GM21528 (cell line): ENCODE measurements around the gene ZNRF1.
"Not testable (repeated sequence)": the region's sequence is repeated elsewhere in the genome, so short reads cannot be mapped to it uniquely, and the experiment has no call there.

Experiments
- ATAC-seq: cut with Tn5 transposase; IDR thresholded peaks from one replicate; pipeline ENCODE4 v1.9.1; 2021; ENCODE audit warnings: mild to moderate bottlenecking, moderate library complexity; ENCODE audit not compliant: unreplicated experiment, low FRiP score

The ZNRF1 gene

DNA sequence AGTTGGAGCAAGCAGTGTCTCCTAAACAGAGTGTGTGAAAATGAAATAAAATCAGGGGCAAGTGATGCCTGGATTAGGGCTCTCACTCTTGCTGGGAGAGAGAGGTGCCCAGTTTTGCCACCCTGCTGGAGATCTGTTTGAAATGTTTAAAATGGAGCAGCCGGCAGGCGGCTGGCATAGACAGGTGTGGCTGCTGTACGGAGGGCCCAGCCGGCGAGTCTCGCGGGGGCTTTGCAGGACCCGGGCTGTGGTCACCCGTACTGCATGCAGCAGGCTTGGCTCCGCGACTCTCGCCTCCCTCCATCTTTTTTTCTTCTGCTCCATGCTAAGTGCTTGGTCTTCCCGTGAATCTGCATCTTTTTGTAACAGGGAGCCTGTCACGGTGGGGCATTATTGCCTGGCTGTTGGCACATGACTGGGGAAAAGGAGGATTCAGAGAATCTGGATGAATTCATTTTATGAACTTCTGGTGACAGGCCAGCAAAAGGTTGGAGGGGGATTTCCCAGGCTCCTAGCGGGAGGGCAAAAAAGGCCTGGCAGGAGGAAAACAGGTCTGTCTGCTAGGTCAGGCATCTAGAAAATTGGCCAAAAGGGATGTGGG is 1.8 kb downstream of the ZNRF1 start:
- ATAC-seq: no peak

GRCh38 chr16:75002474-75002873 is 3.6 kb downstream of the ZNRF1 start:
- no peak for ATAC-seq

DNA sequence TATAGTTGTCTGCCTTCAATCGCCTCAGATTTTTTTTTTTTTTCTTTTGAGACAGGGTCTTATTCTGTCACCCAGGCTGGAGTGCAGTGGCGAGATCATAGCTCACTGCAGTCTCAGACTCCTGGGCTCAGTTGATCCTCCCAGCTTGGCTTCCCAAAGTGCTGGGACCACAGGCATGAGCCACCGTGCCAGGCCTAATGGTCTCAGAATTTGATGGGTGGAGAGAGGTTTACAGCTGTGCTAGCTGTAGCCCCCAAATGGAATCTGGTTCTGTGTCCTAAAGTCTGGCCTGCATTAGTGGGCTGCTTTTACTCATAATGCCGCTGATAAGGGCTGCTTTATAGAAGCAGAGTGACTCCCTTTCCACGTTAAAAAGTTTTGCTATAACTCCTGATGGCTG is 5.1 kb downstream of the ZNRF1 start:
- no peak for ATAC-seq

- ATAC-seq: no peak
Observed at GRCh38 chr16:75004460-75004859, 5.6 kb downstream of the ZNRF1 start.

DNA sequence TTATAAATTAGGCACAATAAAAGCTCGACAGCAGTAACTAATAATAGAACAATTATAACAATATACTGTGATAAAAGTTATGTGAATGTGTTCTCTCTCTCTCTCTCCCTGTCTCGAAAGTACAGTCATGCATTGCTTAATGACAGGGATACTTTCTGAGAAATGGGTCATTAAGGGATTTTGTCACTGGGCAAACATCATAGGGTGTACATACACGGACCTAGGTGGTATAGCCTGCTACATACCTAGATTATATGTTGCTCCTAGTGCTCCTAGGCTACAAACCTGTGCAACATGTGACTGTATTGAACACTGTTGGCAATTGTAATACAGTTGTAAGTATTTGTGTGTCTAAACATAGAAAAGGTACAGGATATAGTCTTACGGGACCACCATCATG is 6.9 kb downstream of the ZNRF1 start:
- ATAC-seq: no peak

GRCh38 chr16:75007443-75007842 is 8.6 kb downstream of the ZNRF1 start:
- no peak for ATAC-seq

GRCh38 chr16:75010427-75010826 is 11.6 kb downstream of the ZNRF1 start:
- ATAC-seq: no peak

DNA sequence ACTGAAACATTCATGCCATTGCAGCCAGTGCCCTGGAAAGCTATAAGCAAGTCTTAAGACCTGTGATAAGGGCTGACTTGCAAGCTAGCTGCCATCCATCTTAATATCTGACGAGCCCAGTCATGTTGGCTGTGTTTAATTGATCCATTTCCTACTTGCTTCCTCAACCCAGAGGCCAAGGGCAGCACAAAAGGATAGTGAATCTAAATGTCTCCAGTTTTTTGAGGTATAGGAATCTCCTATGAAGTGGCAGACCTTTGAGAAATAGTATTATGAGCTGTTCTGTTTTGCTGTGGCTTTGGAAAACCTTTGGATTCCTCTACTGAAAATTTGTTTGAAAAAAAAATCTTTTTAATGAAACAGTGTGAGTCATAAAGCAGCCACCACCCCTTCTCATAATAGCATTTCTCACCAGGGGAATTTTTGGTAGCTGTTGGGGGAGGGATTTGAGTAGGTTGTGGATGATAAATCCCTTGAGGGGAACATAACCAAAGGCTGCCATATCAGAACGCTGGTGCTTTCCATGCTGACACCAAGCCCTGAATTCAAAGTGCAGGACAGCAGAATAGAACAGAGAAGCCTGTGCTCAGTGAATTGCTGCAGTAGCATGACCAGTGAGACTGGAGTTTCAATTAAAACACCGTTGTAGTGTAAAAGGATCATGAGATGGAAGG is 12.9 kb downstream of the ZNRF1 start:
- peak; percentile 53 for ATAC-seq

GRCh38 chr16:75012380-75013081 is 13.7 kb downstream of the ZNRF1 start:
- ATAC-seq: peak; percentile 30

- not testable (repeated sequence) for ATAC-seq
Observed at GRCh38 chr16:75013123-75013522, 14.3 kb downstream of the ZNRF1 start.

DNA sequence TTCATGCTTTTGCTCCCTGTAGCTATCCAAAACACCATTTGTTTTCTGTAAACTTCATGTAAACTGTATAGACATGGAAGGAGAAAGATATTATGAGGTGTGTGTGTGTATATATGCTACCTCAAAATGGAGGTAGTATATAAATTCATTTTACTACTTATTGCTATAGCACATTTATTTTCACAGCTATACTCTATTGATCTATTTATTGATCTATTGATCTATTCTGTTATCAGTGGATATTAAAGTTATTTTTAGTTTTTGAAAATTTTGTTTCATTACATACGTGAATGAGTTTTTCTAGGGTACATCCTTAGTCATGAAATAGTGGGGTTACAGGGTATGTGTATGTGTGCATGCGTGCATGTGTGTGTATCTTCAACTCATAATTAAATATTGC is 15.5 kb downstream of the ZNRF1 start:
- no peak for ATAC-seq

GRCh38 chr16:75016451-75017081 is 17.7 kb downstream of the ZNRF1 start:
- not testable (repeated sequence) for ATAC-seq

- ATAC-seq: no peak
Observed at GRCh38 chr16:75017670-75018525, 19.1 kb downstream of the ZNRF1 start.

DNA sequence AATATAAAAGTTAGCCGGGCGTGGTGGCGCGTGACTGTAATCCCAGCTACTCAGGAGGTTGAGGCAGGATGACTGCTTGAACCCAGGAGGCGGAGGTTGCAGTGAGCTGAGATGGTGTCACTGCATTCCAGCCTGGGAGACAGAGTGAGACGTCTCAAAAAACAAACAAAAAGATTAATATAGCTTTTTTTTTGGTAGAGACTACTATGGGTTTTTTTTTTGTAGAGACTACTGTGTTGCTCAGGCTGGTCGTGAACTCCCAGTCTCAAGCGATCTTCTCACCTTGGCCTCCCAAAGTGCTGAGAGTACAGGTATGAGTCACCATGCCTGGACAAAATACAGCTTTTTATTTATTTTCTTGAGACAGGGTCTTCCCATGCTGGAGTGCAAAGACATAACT is 20.2 kb downstream of the ZNRF1 start:
- no peak for ATAC-seq

DNA sequence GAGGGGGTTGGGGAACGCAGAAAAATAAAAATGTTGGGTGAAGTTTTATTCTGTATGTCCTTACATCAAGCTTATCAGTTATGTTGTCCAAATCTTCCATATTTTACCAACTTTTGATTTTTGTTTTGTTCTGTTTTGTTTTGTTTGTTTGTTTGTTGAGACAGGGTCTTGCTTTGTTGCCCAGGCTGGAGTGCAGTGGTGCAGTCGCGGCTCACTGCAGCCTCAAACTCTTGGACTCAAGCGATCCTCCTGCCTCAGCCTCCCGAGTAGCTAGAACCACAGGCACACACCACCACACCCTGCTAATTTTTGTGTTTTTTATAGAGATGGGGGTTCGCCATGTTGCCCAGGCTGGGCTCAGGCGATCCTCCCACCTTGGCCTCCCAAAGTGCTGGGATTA is 20.8 kb downstream of the ZNRF1 start:
- ATAC-seq: no peak

- ATAC-seq: no peak
Observed at GRCh38 chr16:75021410-75021809, 22.6 kb downstream of the ZNRF1 start.

- no peak for ATAC-seq
Observed at GRCh38 chr16:75022567-75022966, 23.7 kb downstream of the ZNRF1 start.

DNA sequence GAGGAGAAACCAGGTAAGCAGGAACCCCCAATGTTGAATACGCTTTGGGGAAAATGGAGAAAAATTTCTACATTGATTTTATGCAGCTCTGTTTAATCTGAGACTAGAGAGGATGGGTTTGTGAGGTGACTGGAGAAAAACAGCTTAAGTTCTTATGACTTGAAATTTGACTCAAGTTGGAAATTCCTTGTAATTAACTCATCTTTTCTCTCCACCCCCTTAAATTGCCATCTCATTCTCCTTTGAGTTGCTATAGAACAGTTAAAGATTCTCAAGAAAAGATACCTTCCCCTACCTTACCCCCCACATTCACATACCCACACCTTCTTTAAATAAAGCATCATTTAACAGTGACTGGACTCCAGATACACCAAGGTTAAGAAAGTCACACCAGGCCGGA is 24.2 kb downstream of the ZNRF1 start:
- ATAC-seq: no peak

DNA sequence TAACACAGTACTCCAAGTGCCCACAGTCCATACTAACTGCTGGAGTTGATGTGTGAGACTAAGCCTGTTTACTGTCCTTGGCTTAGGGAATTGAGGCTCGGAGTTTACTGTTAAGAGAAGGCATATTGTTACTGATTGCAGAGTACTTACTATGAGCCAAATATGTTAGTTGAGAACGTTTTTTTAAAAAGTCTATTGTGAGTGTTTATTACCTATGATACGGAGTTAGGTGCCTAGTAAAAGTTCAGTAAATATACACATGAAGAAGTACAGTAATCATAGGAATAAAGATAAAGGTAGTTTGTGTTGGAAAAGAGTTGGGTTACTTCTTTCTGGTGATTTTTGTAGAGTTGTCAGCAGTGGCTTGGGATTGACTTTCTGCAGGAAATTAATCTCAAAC is 25.4 kb downstream of the ZNRF1 start:
- ATAC-seq: no peak

DNA sequence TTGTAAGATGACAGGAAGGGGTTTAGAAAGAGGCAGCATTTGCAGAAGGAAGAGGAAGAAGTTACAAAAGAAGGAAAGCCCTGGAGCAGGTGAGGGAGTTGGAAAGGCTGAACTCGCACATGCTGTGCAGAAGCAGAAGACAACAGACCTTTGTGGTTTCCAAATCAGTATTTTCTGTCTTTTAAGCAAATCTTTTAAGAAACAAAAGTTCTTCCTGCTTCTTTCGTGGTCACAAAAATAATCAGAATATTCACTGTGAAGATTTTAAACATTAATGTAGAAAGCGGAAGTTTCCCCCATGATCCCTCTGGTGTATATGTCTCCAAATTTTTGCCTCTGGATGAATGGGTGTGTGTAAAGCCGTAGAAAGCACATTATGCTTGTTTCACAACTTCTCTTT is 25.8 kb downstream of the ZNRF1 start:
- no peak for ATAC-seq

DNA sequence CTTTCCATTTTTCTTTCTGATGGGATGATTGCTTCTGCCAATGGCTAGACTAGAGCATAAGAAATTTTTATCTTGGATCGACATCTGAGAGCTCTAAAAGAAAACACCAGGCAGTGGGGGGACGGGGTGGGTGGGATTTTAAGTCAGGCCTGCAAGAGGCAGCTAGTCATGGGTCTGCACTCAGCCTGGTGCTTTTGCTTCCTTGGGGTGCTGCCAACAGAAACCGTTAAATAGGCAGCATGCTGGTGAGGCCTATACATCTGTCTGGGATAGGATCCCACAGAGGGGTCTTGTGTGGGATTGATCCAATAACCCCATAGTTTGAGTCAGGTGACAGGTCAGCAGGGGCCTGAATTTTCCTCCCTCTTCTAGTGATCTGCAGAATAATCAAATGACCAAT is 26.9 kb downstream of the ZNRF1 start:
- no peak for ATAC-seq
